Stimulated activated CD8-positive, alpha-beta memory T cell treated with anti-CD3 and anti-CD28 coated beads, Interleukin-15, amount 100 ng/mL, for 4 hours (primary cell): ENCODE results near the gene RPTOR.
A peak's percentile ranks its signal among the peaks of the same experiment; 100 is the strongest.

Experiments
- DNase-seq, 2 donors: peaks; one replicate each; pipeline ENCODE4 v3.0.0-alpha.2; 2020; ENCODE audit warnings: low read depth in 2 of 2

Gene RPTOR

GRCh38 chr17:80845863-80846671, 301.4 kb downstream of the RPTOR start:
- no peak for DNase-seq

GRCh38 chr17:80846932-80847331, 302.3 kb downstream of the RPTOR start:
- no peak for DNase-seq

GRCh38 chr17:80847496-80848230, 303.0 kb downstream of the RPTOR start:
- peak; percentile 56 to 62 for DNase-seq

- DNase-seq = no peak
Observed at GRCh38 chr17:80848449-80849102, 303.9 kb downstream of the RPTOR start.

- no peak for DNase-seq
Observed at GRCh38 chr17:80849119-80849518, 304.5 kb downstream of the RPTOR start.

GRCh38 chr17:80850109-80850508, 305.5 kb downstream of the RPTOR start:
- DNase-seq = no peak

GRCh38 chr17:80850817-80851216, 306.2 kb downstream of the RPTOR start:
- DNase-seq = no peak

- no peak for DNase-seq
Observed at GRCh38 chr17:80851277-80851925, 306.8 kb downstream of the RPTOR start.

- DNase-seq = no peak
Observed at GRCh38 chr17:80852476-80853015, 307.9 kb downstream of the RPTOR start.

- DNase-seq = no peak
Observed at GRCh38 chr17:80853076-80853475, 308.4 kb downstream of the RPTOR start.

- DNase-seq = no peak
Observed at GRCh38 chr17:80854220-80854619, 309.6 kb downstream of the RPTOR start.

- DNase-seq = no peak
Observed at GRCh38 chr17:80855196-80855947, 310.7 kb downstream of the RPTOR start.

- peak; percentile 62 to 85 for DNase-seq
Observed at GRCh38 chr17:80855948-80856862, 311.6 kb downstream of the RPTOR start.

GRCh38 chr17:80856863-80857755, 312.5 kb downstream of the RPTOR start:
- no peak for DNase-seq

GRCh38 chr17:80857756-80858171, 313.1 kb downstream of the RPTOR start:
- no peak for DNase-seq

GRCh38 chr17:80858301-80859001, 313.8 kb downstream of the RPTOR start:
- no peak for DNase-seq

GRCh38 chr17:80859002-80859941, 314.6 kb downstream of the RPTOR start:
- DNase-seq = no peak
